GM19372 (cell line): ENCODE data around the gene PTPRN2.
"Not testable (repeated sequence)": the region's sequence is repeated elsewhere in the genome, so short reads cannot be mapped to it uniquely, and the experiment has no call there.

ENCODE experiments used
- ATAC-seq: cut with Tn5 transposase; IDR thresholded peaks from one replicate; pipeline ENCODE4 v1.9.1; 2021; ENCODE audit warnings: mild to moderate bottlenecking, low read depth, moderate library complexity; ENCODE audit not compliant: unreplicated experiment

The PTPRN2 gene

DNA sequence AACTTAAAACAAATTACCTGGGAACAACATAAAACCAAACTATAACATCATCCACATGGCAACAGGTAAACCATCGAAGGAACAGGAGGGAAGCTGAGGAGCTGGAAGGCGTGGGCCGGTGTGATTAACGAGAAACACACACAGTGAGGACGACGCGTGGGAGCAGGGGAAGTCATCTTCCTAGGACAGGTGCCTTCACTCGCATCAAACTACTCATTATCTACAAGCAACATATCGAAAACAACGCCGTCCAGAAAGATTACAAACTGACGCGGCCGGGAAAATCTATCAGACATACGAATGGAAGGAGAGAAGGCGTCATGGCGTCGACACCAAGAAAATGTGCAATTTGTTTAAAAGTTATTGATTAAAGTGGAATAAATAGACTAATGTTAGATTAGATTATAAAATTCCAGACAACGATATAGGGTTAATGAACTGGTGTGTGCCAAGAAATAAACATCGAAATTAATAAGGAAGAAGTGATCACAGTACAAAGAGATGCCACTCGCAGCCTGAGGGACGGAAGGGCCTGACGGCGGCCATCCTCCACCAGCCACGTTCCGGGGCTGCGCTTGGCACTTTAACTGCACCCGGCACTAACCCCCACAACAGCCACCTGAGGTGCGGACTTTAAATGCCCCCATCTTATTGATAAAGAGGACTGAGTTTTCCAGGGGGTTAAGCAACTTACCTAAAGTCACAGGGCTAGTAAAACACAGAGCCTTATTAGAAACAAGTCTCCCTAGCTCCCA is 669.1 kb downstream of the PTPRN2 start:
- ATAC-seq = no peak

DNA sequence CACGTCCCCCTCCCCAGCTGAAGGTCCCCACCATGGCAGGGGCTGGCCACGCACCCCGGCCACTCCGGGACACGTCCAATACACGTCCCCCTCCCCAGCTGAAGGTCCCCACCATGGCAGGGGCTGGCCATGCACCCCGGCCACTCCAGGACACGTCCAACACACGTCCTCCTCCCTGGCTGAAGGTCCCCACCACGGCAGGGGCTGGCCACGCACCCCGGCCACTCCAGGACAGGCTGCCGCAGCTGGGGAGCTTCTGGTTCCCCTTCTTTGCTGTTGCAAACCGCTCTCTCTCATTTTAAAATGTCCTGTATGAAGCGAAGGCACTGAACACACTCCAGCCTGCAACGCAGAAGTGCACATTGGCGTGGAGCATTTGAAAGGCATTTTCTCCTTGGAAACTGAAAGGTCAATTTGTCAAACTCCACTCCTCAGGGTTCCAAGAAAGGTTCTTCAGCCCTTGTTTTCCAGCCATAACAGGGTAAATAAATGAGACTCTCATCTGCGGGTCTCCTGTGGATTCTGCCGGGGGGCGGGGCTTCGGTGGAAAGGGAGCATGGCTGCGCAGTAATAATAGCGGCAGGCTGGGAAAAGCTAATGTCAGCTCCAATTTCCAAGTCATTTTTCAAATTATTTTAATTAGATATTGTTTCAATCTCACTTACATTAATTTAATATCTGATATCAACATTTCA is 670.5 kb downstream of the PTPRN2 start:
- no peak for ATAC-seq

DNA sequence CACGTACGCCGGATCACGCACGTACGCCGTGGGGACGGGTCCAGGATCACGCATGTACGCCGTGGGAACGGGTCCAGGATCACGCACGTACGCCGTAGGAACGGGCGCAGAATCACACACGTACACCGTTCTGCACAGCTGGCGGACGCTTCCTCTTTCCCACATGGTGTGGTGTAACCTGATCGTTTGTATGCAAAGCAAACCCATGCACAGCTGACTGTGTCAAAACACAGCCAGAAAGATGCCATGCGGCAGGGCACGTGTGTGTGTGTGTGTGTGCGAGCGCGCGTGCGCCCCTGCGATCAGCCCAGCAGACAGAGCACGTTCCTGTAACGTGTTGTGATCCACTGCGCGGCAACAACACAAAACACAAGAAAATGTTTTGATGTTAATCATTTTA is 677.2 kb downstream of the PTPRN2 start:
- no peak for ATAC-seq

DNA sequence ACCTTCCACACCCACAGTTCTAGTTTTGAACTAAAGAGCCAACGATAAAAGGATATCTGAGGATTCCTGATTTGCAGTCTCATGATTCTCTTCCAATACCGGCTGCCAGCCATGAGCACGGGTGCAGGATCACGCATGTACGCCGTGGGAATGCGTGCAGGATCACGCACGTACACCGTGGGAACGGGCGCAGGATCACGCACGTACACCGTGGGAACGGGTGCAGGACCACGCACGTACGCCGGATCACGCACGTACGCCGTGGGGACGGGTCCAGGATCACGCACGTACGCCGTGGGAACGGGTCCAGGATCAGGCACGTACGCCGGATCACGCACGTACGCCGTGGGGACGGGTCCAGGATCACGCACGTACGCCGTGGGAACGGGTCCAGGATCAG is 677.6 kb downstream of the PTPRN2 start:
- ATAC-seq = not testable (repeated sequence)

DNA sequence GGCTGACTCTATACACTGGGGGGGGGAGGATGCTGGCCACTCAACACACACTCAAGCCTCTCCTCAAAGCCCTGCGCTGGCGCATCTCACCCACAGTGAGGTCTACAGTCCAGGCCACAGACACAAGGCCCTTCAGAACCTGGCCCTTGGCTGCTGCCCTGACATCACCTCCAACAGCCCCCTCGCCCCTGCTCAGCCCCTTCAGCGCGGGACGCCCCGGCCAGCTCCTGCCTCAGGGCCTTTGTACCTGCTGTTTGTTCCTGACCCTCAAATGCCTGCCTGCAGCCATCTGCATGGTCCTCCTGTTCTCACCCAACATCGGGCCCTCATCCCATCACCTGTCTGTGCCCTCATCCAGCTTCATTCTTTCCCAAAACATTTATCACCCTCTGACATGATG is 678.3 kb downstream of the PTPRN2 start:
- ATAC-seq = no peak

DNA sequence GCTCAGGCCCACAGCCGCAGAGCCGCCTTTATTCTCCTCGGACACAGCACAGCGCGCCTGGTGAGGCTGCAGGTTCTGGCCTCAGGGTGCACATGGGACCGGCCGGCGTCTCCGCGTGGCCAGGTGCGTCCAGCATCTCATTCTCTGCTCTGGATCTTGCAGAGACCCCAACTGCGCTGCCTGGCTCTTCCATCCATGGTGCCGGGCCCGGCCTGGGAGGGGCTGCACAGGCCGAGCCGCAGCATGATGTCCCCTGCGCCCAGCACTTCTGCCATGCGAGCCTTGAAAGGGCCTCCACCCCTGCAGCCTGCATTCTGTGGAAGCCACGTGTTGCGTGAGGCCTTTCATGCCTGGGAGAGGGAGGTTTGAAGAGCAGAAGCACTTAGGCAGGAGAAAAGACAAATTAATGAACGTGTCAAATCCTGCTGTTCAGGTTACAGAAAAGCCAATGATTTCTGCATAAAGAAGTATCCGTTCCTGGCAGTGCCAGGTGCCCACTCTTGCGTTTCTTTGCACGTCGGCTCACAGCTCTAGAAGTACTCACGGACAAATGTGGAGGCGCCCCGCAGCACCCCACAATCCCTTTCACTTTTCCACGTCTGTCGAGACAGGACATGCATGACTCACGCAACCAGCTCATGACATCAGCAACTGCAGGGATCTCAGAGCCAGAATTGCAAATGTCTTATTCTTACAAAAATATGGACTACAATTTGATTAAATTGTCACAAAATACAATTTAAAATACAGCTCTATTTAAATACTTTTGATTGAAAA is 679.4 kb downstream of the PTPRN2 start:
- no peak for ATAC-seq

DNA sequence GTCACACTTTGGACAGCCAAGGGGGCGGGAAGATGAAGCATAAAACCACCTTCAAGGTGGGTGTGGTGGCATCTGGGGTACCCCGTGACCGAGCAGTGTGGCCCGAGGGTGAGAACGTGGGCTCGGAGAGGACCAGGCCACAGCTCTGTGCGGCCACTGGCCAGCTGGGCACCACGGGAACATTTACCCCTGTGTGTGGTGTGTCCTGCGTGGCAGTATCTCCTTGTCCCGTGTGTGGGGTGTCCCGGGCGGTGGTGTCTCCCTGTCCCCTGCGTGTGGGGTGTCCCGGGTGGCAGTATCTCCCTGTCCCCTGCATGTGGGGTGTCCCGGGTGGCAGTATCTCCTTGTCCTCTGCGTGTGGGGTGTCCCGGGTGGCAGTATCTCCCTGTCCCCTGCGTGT is 680.5 kb downstream of the PTPRN2 start:
- ATAC-seq = no peak

DNA sequence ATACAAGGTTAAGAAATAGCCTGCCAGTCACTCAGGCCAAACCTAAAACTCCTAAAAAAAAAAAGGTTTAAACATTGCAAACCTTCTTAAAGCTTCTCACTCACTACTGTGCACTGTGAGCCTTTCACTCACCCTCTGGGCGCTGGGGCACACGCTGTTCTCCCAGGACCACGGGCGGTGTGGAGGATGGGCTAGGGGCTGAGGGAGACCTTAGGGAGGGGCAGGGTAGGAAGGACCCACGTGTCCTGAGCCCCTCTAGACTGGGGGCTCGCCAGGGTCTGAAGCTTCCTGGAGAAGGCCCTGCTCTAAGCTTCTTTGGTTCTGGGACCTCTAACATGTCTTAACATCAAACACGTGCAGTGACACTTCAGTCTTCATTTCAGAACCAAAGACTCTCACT is 681.0 kb downstream of the PTPRN2 start:
- ATAC-seq = no peak

DNA sequence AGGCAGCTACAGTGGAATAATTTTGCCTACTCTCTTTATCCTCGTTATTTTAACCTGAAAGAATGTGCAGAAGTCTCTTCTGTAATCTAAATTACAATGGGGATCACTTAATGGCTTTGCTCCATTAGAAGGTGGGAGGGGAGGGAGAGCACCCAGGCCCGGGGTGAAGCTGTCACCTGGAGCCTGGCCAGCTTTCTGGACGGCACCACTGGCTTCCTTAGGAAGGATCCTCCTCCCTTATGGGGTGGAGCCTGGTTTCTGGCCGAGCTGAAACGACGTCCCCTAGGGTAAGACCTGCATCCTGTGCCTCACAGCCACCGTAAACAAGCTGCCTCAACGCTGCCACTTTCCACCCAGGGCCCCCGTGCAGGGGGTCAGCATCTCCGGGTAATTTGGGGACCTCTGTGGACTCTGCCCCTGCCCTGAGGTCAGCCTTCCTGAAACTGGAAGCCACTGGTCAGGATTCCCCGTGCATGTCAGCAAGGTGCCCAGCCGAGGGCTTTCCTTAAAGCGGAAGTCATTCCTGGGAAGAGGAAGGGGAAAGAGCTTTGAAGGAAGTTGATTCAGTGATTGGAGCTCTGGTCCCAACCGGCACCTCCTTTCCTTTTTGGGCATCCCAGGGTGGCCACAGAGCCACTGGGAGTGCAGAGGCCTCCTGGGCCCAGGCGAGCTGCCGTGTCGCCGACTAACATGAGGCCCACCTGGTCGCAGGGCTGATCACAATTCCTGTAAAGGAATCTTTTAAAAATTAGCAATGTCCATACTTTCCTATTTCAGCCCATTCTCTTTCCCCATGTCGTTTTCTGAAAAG is 681.8 kb downstream of the PTPRN2 start:
- no peak for ATAC-seq

DNA sequence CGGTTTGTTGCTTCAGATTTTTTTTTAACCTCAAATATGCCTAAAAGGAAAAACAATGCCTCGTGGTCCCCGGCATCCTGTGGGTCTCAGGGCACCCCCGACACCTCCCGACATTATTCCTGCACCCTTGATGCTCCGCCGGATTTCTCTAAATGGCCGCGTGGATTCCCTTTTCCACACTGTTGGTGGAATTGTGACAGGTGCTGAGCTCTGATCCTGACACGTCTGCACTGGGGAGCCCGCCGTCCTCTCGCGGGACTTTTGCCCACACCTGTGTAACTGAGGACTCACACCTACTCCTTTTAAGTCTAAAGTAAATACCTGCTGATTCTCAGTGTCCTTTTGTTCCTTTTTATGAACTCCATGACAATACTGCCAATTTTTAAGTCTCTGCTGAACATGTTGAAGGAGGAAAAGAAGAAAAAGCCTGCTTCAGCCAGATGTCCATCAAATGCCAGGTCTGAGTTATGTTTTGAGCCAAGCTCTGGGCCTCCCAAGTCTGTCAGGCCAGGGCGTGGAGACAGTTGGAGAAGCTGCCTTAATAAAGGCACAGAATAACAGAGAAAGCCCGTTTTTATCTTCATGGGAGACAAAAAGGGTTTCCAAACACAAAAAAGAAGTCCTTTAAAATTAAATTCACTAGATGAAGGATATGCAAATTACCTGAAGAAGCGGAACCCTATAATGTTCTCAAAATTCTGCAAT is 682.6 kb downstream of the PTPRN2 start:
- no peak for ATAC-seq

DNA sequence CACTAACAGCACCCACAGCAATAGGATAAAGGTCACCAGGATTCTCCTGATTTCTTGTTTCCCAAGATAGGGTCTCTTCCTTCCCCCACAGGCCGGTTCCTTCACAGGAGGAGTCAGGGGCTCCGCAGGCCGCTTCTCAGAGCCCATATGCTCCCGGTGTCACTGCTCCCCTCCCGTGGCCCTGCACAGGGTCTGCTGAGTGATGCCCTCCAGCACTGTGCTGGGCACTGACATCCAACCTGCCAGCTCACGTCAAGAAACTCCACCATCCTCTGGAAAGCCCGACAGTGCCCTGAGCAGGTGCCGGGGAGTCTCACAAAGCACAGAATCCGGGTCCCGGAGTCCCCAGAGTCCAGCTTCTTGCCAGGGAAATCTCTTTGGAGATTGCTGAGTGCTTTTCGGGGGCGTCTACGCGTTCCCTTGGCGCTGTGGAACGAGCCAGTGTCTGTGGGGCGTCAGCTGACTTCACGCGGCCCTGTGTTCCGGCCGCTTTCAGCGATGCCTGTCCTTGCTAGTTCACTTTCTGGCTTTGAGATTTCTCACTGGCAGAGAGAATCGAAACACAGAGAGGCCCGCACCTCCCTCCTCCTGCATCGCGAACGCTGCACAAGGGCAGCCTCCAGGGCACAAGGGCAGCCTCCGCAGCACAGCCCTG is 683.3 kb downstream of the PTPRN2 start:
- no peak for ATAC-seq

DNA sequence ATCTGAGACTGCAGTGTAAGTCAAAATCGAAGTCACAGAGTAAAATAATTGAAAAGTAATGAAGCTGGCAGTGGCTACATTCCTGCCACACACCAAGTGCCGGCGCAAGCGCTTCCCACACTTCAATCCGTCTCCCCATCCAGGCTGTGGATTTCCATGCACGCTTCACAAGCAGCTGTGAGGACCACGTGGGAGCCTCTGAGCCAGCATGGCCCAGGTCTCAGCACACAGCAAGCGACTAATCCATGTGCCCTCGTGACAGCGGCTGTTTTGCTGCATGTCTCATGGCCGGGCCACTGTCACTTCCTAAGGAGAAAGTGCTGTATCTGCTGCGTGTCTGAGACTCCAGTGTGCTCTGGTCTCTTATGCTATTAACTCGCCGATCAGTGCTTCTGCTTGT is 683.9 kb downstream of the PTPRN2 start:
- no peak for ATAC-seq

DNA sequence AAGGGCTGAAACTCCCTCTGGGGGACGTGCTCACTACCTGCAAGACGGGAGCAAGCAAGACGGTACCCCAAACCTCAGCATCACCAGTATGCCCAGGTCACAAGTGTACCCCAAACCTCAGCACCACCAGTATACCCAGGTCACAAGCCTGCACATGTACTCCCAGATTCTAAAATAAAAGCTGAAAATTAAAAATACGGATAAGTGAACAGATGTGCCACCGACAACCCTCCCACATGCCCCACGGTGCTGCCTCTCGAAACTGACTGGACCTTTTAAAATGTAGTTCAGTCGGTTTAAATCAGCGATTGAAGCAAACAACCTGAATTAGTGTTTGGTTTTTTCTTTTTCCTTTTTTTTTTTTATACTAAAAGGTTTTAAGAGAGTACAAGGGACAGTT is 684.3 kb downstream of the PTPRN2 start:
- no peak for ATAC-seq

DNA sequence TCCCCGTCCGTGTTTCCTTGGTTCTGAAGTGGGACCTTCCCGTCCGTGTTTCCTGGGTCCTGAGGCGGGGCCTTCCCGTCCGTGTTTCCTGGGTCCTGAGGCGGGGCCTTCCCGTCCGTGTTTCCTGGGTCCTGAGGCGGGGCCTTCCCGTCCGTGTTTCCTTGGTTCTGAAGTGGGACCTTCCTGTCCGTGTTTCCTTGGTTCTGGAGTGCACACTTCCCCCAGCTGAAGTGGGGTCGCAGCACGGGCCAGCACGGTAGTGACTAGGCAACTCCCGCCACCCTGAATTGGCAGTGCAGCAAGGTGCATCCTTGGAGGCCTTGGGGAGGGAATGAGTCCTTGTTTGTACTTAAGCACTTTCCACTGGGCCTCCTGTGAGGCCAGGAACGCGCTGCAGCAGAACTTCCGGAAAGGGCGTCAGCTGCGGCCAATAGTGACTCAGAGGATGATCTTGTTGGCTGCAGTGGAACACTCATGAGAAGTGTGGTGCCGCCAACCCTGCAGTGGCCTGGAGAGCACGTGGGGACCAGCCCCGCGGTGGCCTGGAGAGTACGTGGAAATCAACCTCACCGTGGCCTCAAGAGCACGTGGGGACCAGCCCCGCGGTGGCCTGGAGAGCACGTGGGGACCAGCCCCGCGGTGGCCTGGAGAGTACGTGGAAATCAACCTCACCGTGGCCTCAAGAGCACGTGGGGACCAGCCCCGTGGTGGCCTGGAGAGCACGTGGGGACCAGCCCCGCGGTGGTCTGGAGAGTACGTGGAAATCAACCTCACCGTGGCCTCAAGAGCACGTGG is 685.6 kb downstream of the PTPRN2 start:
- ATAC-seq = not testable (repeated sequence)

DNA sequence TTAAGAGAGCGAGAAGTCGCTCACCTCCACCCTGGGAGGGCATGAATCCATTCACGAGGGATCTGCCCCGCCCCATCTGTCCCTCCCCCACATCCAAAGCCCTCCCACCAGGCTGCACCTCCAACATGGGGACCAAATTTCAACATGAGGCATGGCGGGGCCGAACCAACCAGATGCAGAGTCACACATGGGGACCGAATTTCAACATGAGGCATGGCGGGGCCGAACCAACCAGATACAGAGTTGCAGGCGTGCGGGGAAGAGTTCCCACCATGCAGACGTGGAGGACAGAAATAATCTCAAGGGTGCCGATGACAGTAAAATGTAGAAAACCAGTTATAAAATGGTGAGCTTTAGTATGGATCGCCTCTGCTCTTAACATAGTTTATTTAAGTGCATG is 686.5 kb downstream of the PTPRN2 start:
- no peak for ATAC-seq

DNA sequence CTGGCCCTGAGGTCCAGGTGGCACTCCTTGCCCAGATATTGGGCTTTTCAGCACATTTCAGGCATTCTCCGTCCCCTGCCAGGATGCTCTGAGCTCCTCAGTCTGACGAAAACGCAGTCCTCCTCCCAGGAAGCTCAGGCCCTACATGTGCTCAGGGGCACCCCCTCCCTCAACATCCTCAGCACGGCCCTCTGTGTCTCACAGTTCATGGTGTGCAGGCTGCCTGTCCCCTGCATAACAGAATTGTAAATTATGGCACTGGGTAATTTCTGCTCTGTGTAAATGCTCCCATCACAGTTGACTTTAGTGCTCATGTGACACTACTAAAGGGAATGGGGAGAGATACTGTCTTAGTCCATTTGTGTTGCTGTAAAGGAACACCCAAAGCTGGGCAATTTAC is 687.1 kb downstream of the PTPRN2 start:
- no peak for ATAC-seq

DNA sequence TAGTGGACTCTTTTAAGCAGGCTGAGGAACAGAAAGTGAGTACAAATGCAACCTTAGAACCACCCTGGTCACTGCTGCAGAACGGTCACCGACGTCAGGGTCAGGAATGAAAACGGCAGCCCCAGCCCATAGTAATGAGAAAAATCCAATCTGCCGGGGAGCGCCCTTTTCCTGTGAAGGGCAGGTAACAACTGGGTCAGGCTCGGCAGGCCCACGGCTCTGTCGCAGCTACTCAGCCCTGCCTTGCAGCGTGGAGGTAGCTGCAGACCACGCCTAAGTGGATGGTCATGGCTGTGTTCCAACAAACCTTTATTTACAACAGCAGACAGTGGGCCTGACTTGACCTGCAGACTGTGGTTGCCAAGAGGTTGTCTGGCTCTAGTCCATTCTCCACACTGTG is 687.6 kb downstream of the PTPRN2 start:
- ATAC-seq = no peak

DNA sequence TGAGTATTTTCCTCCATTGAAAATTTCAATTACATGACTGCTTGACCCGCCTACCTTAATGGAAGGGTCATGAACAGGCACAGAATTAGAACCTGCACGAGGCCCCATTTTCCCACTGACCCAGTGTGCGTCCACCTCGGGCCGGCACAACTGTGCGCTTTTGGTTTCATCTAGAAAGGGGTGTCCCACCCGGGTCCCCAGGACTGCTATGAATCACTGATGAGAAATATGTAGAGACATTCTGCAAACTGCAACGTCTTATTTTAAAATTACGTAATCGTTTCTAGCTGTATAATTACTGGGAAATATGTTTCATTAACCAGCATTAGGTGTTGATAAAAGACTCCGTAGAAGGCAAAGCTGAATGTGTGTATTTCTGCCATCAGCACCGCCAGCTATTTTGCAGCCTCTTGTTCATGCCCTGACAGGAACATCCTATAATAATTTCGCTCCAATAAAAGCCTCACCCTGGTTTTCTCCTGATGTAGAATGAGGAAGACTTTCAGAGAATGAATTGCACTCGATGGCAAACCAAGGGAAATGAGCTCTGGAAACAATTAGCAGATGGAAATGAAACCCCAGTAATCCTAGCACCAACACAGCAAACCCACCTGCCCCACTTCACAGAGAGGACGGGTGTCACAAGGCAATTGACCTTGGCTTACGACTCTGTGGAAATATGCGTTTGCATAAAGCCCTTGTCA is 688.7 kb downstream of the PTPRN2 start:
- no peak for ATAC-seq
